WERI-Rb-1 (cell line): ENCODE measurements around the gene TAF11L13.

Experiments used
- DNase-seq: peaks from one replicate; pipeline ENCODE4 v3.0.0-alpha.2; 2020
- H3K27ac ChIP-seq: fragments of 250-450 bp; sonication (Bioruptor Pico); 2 replicates; pipeline ENCODE4 v1.5.1; 2020; ENCODE audit warnings: mild to moderate bottlenecking, moderate library complexity
- H3K27me3 ChIP-seq: fragments of 250-450 bp; sonication (Bioruptor Pico); 2 replicates; pipeline ENCODE4 v1.5.1; 2021; ENCODE audit warnings: mild to moderate bottlenecking, low read depth, moderate library complexity; ENCODE audit not compliant: insufficient read depth, severe bottlenecking
- H3K36me3 ChIP-seq: fragments of 250-450 bp; sonication (Bioruptor Pico); 2 replicates; pipeline ENCODE4 v1.5.1; 2020; ENCODE audit warnings: mild to moderate bottlenecking, moderate library complexity
- H3K4me3 ChIP-seq: 2 replicates; pipeline ENCODE4 v1.5.1; 2011; ENCODE audit warnings: low read depth, mild to moderate bottlenecking, control low read depth, low read length
- H3K9me3 ChIP-seq: fragments of 250-450 bp; sonication (Bioruptor Pico); 2 replicates; pipeline ENCODE4 v1.5.1; 2021; ENCODE audit warnings: mild to moderate bottlenecking, moderate library complexity; ENCODE audit not compliant: severe bottlenecking
- CTCF ChIP-seq: IDR thresholded peaks from 2 replicates; pipeline ENCODE4 v1.5.1; 2011; ENCODE audit warnings: low read depth, mild to moderate bottlenecking, control low read depth, inconsistent platforms, low read length

The TAF11L13 gene

DNA sequence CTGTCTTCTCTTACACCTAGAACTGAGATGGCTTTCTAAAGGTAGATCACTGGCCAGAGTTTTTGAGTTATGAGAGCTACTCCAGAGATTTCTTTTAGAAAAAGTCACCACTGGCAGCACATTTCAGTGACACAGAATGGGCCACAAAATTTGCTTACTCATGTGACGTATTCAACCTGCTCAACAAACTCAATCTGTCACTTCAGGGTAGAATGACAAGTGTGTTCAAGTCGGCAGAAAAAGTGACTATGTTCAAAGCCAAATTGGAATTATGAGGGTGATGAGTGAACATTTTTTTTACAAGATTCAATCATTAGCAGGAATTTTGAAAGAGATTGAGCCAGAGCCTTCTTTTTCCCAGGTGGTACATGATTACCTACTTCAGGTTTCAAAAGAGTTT, 48.8 kb downstream of the TAF11L13 start:
- no peak overlapping the region; the same call in 1 of the 2 replicates for H3K27ac ChIP-seq
- H3K4me3 ChIP-seq, result no peak overlapping the region
- no peaks in the 10 kb centered on the region for H3K27me3 ChIP-seq
- no peaks in the 10 kb centered on the region for H3K36me3 ChIP-seq
- no peaks in the 10 kb centered on the region for H3K9me3 ChIP-seq
- no peak for TF ChIP-seq CTCF
- DNase-seq, result no peak
